ENCODE data around the gene MYH9. TPM values are rescaled to one million over a fixed set of nuclear protein-coding genes. Genes with fewer than 3 reads are reported as not detected.
A peak's percentile ranks its signal among the peaks of the same experiment; 100 is the strongest.

The MYH9 gene
- total and polyA plus RNA-seq, 11 donors: 109 to 482 (median 238) TPM

DNA sequence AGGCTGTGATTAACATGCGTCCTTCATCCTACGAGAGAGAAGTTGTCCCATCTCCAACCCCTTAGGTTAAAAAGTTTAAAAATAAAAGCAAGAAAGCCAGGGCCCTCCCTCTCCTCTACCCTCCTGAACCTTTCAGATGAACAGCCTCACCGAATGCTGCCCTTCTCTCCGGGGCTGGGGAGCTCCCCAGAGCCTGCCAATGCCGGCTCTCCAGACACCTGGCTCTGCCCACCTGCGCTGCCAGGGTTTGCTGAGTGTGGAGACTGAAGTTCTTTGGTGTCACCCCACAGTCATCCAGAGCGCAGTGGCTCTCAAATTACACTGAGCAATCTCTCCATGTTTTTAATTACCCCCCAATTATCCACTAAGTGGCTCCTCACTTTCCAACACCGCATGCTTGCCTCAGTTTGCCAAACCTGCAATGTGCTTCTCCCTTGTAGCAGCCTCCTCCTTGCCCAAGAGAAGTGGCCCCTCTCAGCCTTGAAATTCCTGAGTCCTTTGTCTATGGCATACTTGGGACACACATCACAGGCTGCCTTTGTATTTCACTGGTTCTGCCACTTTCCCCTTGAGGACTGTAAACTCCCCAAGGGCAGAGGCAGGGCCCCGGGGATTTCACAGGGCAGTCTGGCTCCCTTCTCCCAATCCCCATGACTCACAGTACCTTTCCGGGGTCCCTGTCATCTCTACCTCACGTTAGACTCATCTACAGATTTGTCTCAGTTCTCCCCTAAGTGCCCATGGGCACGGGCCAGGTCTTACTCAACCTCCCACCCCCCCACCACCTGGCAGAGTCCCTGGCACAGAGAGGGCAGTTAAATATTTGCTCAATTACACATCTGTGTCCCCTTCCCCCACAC, 2.0 kb downstream of the MYH9 start:
- ATAC-seq (peak in 1 of 4 donors; percentile 1), DNase-seq (peak in 1 of 5 donors; percentile 64)
- H3K9me3 ChIP-seq: no peaks in the 10 kb centered on the region
- TF ChIP-seq POLR2A (IDR thresholded peaks at IDR 0.05): no peak
- TF ChIP-seq, protein P1, sequence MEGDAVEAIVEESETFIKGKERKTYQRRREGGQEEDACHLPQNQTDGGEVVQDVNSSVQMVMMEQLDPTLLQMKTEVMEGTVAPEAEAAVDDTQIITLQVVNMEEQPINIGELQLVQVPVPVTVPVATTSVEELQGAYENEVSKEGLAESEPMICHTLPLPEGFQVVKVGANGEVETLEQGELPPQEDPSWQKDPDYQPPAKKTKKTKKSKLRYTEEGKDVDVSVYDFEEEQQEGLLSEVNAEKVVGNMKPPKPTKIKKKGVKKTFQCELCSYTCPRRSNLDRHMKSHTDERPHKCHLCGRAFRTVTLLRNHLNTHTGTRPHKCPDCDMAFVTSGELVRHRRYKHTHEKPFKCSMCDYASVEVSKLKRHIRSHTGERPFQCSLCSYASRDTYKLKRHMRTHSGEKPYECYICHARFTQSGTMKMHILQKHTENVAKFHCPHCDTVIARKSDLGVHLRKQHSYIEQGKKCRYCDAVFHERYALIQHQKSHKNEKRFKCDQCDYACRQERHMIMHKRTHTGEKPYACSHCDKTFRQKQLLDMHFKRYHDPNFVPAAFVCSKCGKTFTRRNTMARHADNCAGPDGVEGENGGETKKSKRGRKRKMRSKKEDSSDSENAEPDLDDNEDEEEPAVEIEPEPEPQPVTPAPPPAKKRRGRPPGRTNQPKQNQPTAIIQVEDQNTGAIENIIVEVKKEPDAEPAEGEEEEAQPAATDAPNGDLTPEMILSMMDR (IDR thresholded peaks at IDR 0.05): no peak
- no peaks in the 10 kb centered on the region for H3K27me3 ChIP-seq
- peak overlapping the region; percentile 95 to 99 (median 98) for H3K27ac ChIP-seq
- peaks cover 5 to 73% (median 50%) of the 10 kb centered on the region in 12 donors for H3K4me1 ChIP-seq
- peak overlapping the region; percentile 72 to 99 (median 96) for H3K4me3 ChIP-seq
- intact Hi-C loops (cut with DNase I): loop anchor here (2.0 to 10.0 kb wide), 14 partner anchors 13 to 82 kb away; no protein-coding TSS in a partner anchor
- peaks cover 0 to 46% (median 26%) of the 10 kb centered on the region in 9 donors for H3K36me3 ChIP-seq
- 2 to 5% (median 3%) methylated on average over 12 of the region's 12 CpGs for WGBS, 4 donors

DNA sequence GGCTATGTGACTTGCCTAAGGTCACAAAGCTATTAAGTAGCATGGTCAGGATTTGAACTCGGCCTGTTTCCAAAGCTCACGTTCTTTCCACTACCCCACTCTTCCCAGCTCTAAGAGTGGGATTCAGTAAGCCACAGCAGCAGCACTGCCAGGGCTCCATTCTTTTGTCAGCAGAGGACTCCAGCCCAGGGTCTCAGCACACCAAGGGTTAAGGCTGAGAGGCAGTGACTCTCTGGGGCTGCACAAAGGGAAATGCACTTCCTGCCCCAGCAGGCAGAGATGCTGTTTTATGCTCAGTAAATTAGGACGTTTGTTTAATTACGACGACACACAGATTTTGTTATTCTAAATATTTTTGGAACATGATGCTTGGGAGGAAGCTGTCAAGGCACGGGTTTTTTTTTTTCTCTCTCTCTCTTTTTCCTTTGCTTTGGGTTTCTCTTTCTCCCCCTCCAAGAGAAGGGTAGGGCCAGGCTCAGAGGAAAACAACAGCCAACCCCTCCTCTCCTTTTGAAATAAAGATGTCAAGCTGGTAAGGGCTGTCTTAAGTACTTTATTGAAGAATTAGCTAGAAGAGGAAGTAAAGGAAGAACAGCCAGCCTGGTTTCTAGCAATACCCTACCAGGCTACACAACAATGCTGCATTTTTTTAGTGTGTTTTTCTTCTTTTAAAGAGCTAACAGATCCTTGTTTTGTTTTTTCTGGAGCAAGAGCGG, 2.8 kb downstream of the MYH9 start:
- 5 to 12% (median 7%) methylated on average over 7 of the region's 7 CpGs for WGBS, 4 donors
- Histone ChIP-seq H3K27ac (peak overlapping the region; percentile 95 to 99 (median 98)), H3K4me1 (peaks cover 6 to 75% (median 58%) of the 10 kb centered on the region in 12 donors), H3K9me3 (no peaks in the 10 kb centered on the region), H3K36me3 (peaks cover 0 to 52% (median 34%) of the 10 kb centered on the region in 9 donors), H3K4me3 (peak overlapping the region; percentile 72 to 99 (median 96)), H3K27me3 (no peaks in the 10 kb centered on the region)
- ATAC-seq (no peak), DNase-seq (no peak)
- TF ChIP-seq, protein P1 (IDR thresholded peaks at IDR 0.05): peak in 3 of 12 donors; percentile 7 to 27 (median 11)
- TF ChIP-seq POLR2A (IDR thresholded peaks at IDR 0.05): no peak
- intact Hi-C loops (cut with DNase I): loop anchor here (5.0 to 10.0 kb wide), 9 partner anchors 43 to 82 kb away; no protein-coding TSS in a partner anchor

DNA sequence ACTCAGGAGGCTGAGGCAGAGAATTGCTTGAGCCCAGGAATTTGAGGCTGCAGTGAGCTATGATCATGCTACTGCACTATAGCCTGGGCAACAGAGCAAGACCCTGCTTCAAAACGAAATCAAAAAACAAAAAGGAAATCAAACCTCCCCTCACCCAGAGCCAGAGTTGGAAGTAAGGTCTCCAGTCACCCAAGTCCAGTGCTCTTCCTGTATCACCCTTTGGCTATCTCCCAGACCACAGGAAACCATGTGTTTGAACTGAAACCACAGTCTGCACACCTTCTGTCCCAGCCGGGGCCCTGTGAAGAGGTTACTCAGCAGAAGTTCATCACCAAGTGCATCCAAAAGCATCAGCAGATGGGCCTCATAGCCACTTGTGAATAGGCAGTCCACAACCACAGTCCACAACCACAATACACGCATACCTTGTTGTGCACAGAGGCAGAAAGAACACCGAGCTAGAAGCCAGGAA, 4.6 kb downstream of the MYH9 start:
- intact Hi-C loops (cut with DNase I): loop anchor here in 2 of 10 donors (5.0 to 10.0 kb wide), 4 partner anchors 41 to 82 kb away; no protein-coding TSS in a partner anchor
- H3K27ac ChIP-seq: peak overlapping the region in 8 of 12 donors; percentile 22 to 99 (median 76)
- H3K9me3 ChIP-seq: no peaks in the 10 kb centered on the region
- no peak for DNase-seq
- H3K36me3 ChIP-seq: peaks cover 0 to 67% (median 41%) of the 10 kb centered on the region in 9 donors
- no peak for ATAC-seq
- TF ChIP-seq, protein P1 (IDR thresholded peaks at IDR 0.05): no peak
- TF ChIP-seq POLR2A (IDR thresholded peaks at IDR 0.05): no peak
- 31 to 35% (median 32%) methylated on average over 4 of the region's 4 CpGs for WGBS, 4 donors
- peaks cover 9 to 82% (median 70%) of the 10 kb centered on the region in 12 donors for H3K4me1 ChIP-seq
- H3K4me3 ChIP-seq: peak overlapping the region in 5 of 12 donors; percentile 0 to 99 (median 11)
- no peaks in the 10 kb centered on the region for H3K27me3 ChIP-seq

Measured in heart left ventricle (tissue), 16 donors.